ENCODE data around the gene FADS2.

DNA sequence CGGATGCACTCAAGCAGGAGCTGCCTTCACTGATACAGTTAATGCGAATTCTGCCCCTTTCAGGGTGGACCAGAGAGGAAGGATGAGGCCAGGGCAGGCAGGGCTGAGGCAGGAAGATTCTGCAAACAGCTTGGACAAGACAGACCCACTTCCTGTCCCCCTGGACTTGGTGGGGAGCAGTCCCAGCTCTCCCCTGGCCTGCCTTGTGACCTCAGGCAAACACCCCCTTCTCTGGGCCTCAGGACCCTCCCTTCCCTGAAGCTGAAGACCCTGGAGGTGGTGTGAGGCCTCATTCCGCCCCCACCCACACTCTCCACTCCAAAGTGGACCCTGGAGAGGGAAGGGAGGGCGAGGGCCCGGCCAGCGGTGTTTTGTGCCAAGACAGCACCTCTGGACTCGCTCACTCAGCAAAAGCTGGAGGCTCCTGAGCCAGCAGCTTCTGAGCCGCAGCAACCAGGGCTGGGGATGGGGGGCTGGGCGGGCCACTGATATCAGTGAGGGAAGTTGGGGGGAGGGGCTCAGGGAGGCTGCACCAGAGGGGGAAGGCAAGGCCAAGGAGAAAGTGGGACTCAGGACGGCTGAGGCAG lies 80.7 kb downstream of the FADS2 start:
- TF ChIP-seq, protein P1, sequence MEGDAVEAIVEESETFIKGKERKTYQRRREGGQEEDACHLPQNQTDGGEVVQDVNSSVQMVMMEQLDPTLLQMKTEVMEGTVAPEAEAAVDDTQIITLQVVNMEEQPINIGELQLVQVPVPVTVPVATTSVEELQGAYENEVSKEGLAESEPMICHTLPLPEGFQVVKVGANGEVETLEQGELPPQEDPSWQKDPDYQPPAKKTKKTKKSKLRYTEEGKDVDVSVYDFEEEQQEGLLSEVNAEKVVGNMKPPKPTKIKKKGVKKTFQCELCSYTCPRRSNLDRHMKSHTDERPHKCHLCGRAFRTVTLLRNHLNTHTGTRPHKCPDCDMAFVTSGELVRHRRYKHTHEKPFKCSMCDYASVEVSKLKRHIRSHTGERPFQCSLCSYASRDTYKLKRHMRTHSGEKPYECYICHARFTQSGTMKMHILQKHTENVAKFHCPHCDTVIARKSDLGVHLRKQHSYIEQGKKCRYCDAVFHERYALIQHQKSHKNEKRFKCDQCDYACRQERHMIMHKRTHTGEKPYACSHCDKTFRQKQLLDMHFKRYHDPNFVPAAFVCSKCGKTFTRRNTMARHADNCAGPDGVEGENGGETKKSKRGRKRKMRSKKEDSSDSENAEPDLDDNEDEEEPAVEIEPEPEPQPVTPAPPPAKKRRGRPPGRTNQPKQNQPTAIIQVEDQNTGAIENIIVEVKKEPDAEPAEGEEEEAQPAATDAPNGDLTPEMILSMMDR (IDR thresholded peaks at IDR 0.05; ENCODE audit: insufficient read depth, low read length, poor library complexity, severe bottlenecking): no peak
- TF ChIP-seq EZH2phosphoT487 (conservative IDR thresholded peaks at IDR 0.05; ENCODE audit: low read length): no peak

Data from SU-DHL-6 (cell line).